ENCODE data around the gene SEC24C. TPM values are rescaled to one million over a fixed set of nuclear protein-coding genes. Genes with fewer than 3 reads are reported as not detected.

SEC24C gene
- total and polyA plus RNA-seq, 2 of the 13 experiments (the other 11 are each of a cell fraction or from before 2014, with no cell fraction given) = 63.1 to 66.4 TPM

DNA sequence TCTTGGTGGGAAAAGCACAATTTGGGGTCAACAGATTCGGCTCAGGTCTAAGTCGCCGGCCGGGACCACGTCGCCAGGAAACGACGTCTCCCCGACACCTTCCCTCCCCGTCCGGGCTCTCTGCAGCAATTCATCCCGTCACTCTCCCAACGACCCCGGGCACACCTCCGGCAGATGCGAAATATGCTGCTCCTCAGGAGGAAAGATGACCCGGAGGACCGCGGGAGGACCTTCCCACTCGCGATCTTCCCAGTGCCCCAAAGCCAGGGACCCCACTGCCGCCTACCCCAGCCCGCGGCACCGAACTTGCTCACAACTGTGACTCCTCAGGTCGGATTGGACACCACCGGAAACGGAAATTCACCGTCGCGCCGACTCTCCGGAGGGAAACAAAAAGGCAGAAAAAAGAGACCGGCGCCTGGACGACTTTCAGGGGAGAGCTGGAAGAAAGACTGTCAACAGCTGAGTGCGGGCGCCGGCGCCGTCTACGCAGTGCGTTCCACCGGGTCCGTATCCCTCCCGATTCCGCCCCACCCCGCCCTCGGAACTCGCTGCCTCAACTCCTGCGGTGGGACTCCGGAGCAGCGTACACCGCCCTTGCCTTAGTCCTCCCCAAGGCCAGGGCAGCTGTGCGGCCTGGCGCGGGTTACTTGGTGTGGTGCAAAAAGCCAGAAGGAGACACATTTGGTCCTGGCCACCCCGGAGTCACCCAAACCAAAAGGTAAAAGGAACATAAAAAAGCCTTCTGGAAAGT, 13.8 kb upstream of the SEC24C start (continued):
- TF ChIP-seq PRMT3 (CRISPR knock-in tag; IDR thresholded peaks at IDR 0.05; ENCODE audit: borderline replicate concordance, low read depth) = peak; percentile 46; the same call in 1 of the 2 replicates
- TF ChIP-seq, protein P1, sequence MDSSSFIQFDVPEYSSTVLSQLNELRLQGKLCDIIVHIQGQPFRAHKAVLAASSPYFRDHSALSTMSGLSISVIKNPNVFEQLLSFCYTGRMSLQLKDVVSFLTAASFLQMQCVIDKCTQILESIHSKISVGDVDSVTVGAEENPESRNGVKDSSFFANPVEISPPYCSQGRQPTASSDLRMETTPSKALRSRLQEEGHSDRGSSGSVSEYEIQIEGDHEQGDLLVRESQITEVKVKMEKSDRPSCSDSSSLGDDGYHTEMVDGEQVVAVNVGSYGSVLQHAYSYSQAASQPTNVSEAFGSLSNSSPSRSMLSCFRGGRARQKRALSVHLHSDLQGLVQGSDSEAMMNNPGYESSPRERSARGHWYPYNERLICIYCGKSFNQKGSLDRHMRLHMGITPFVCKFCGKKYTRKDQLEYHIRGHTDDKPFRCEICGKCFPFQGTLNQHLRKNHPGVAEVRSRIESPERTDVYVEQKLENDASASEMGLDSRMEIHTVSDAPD (CRISPR knock-in tag; IDR thresholded peaks at IDR 0.05) = peak; percentile 54; the same call in 1 of the 2 replicates
- TF ChIP-seq IRX3 (CRISPR knock-in tag; IDR thresholded peaks at IDR 0.05; ENCODE audit: borderline replicate concordance, low read depth) = no peak
- TF ChIP-seq MAZ (IDR thresholded peaks at IDR 0.05; ENCODE audit: borderline replicate concordance, low read depth, low read length) = peak; percentile 64; the same call in 1 of the 2 replicates
- peak; percentile 41; the same call in 1 of the 2 replicates for TF ChIP-seq MAZ (CRISPR knock-in tag; IDR thresholded peaks at IDR 0.05; ENCODE audit: low read depth)
- TF ChIP-seq, protein P2, sequence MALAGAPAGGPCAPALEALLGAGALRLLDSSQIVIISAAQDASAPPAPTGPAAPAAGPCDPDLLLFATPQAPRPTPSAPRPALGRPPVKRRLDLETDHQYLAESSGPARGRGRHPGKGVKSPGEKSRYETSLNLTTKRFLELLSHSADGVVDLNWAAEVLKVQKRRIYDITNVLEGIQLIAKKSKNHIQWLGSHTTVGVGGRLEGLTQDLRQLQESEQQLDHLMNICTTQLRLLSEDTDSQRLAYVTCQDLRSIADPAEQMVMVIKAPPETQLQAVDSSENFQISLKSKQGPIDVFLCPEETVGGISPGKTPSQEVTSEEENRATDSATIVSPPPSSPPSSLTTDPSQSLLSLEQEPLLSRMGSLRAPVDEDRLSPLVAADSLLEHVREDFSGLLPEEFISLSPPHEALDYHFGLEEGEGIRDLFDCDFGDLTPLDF (CRISPR knock-in tag; IDR thresholded peaks at IDR 0.05) = no peak; the same call in 1 of the 2 replicates
- TF ChIP-seq ZSCAN21 (CRISPR knock-in tag; IDR thresholded peaks at IDR 0.05; ENCODE audit: borderline replicate concordance) = peak; percentile 25; the same call in 1 of the 2 replicates
- TF ChIP-seq BRD4 (CRISPR knock-in tag; IDR thresholded peaks at IDR 0.05) = 0 out of 2 replicates have a peak, but pooled peaks have one; percentile 56
- peak; percentile 53; the same call in 1 of the 2 replicates for TF ChIP-seq DR1 (CRISPR knock-in tag; IDR thresholded peaks at IDR 0.05)
- peak; percentile 84 for TF ChIP-seq CREM (IDR thresholded peaks at IDR 0.05)
- TF ChIP-seq CREM (CRISPR knock-in tag; IDR thresholded peaks at IDR 0.05) = no peak
- TF ChIP-seq FOXO1 (CRISPR knock-in tag; IDR thresholded peaks at IDR 0.05) = peak; percentile 78
- TF ChIP-seq TAF15 (IDR thresholded peaks at IDR 0.05; ENCODE audit: low read depth, low read length, poor library complexity, severe bottlenecking) = peak; percentile 55
- TF ChIP-seq EZH2 (conservative IDR thresholded peaks at IDR 0.05; ENCODE audit: low read depth, low read length) = no peak
- peak; percentile 71; the same call in 1 of the 2 replicates for TF ChIP-seq MEIS2 (CRISPR knock-in tag; IDR thresholded peaks at IDR 0.05)
- TF ChIP-seq ESRRA (CRISPR knock-in tag; IDR thresholded peaks at IDR 0.05; ENCODE audit: low read depth) = peak; percentile 88
- TF ChIP-seq, protein P3, sequence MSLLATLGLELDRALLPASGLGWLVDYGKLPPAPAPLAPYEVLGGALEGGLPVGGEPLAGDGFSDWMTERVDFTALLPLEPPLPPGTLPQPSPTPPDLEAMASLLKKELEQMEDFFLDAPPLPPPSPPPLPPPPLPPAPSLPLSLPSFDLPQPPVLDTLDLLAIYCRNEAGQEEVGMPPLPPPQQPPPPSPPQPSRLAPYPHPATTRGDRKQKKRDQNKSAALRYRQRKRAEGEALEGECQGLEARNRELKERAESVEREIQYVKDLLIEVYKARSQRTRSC (CRISPR knock-in tag; IDR thresholded peaks at IDR 0.05; ENCODE audit: low read depth) = no peak
- TF ChIP-seq ARID2 (CRISPR knock-in tag; IDR thresholded peaks at IDR 0.05; ENCODE audit: borderline replicate concordance) = peak; percentile 67; the same call in 1 of the 2 replicates
- TF ChIP-seq, protein P4, sequence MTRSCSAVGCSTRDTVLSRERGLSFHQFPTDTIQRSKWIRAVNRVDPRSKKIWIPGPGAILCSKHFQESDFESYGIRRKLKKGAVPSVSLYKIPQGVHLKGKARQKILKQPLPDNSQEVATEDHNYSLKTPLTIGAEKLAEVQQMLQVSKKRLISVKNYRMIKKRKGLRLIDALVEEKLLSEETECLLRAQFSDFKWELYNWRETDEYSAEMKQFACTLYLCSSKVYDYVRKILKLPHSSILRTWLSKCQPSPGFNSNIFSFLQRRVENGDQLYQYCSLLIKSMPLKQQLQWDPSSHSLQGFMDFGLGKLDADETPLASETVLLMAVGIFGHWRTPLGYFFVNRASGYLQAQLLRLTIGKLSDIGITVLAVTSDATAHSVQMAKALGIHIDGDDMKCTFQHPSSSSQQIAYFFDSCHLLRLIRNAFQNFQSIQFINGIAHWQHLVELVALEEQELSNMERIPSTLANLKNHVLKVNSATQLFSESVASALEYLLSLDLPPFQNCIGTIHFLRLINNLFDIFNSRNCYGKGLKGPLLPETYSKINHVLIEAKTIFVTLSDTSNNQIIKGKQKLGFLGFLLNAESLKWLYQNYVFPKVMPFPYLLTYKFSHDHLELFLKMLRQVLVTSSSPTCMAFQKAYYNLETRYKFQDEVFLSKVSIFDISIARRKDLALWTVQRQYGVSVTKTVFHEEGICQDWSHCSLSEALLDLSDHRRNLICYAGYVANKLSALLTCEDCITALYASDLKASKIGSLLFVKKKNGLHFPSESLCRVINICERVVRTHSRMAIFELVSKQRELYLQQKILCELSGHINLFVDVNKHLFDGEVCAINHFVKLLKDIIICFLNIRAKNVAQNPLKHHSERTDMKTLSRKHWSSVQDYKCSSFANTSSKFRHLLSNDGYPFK (CRISPR knock-in tag; IDR thresholded peaks at IDR 0.05; ENCODE audit: borderline replicate concordance) = peak; percentile 80; the same call in 1 of the 2 replicates
- TF ChIP-seq ZNF543 (CRISPR knock-in tag; IDR thresholded peaks at IDR 0.05) = peak; percentile 75; the same call in 1 of the 2 replicates
- peak; percentile 99 for TF ChIP-seq KDM5A (IDR thresholded peaks at IDR 0.05; ENCODE audit: borderline replicate concordance, low read length)
- TF ChIP-seq MAFF (IDR thresholded peaks at IDR 0.05; ENCODE audit: low read depth, low read length) = no peak
- TF ChIP-seq ZNF501 (CRISPR knock-in tag; IDR thresholded peaks at IDR 0.05) = peak; percentile 99

All from HepG2 (cell line).